Effector memory CD4-positive, alpha-beta T cell (primary cell): ENCODE measurements around the gene POU2F1.
"Not testable (repeated sequence)": the region's sequence is repeated elsewhere in the genome, so short reads cannot be mapped to it uniquely, and the experiment has no call there.

Experiments
- DNase-seq, 3 donors: peaks; one replicate each; pipeline ENCODE4 v3.0.0-alpha.2; 2020
- H3K27ac ChIP-seq: 2 replicates; pipeline ENCODE4 v1.7.0; 2013; ENCODE audit warnings: mild to moderate bottlenecking, low read length, moderate library complexity; ENCODE audit not compliant: insufficient read depth, poor library complexity, severe bottlenecking
- H3K27me3 ChIP-seq: replicated peaks from 2 replicates; pipeline ENCODE4 v1.7.0; 2013; ENCODE audit warnings: mild to moderate bottlenecking, low read length; ENCODE audit not compliant: insufficient read depth, control insufficient read depth, poor library complexity, severe bottlenecking
- H3K36me3 ChIP-seq: 2 replicates; pipeline ENCODE4 v1.7.0; 2013; ENCODE audit warnings: mild to moderate bottlenecking, low read length, moderate library complexity; ENCODE audit not compliant: control insufficient read depth, insufficient read depth
- H3K4me1 ChIP-seq: 2 replicates; pipeline ENCODE4 v1.7.0; 2013; ENCODE audit warnings: low read length, mild to moderate bottlenecking; ENCODE audit not compliant: control insufficient read depth, insufficient read depth, poor library complexity, severe bottlenecking
- H3K4me3 ChIP-seq: 2 replicates; pipeline ENCODE4 v1.7.0; 2013; ENCODE audit warnings: low read length, low read depth, mild to moderate bottlenecking; ENCODE audit not compliant: insufficient read depth, poor library complexity, severe bottlenecking
- H3K9me3 ChIP-seq: 2 replicates; pipeline ENCODE4 v1.7.0; 2013; ENCODE audit warnings: mild to moderate bottlenecking, low read length, moderate library complexity; ENCODE audit not compliant: control insufficient read depth

The POU2F1 gene

GRCh38 chr1:167301355-167301754, 80.7 kb downstream of the POU2F1 start:
- Histone ChIP-seq H3K4me1 (no peaks in the 10 kb centered on the region), H3K27ac (no peak overlapping the region), H3K4me3 (no peak overlapping the region), H3K36me3 (no peaks in the 10 kb centered on the region), H3K9me3 (no peaks in the 10 kb centered on the region), H3K27me3 (no peaks in the 10 kb centered on the region)
- DNase-seq, result no peak

- no peaks in the 10 kb centered on the region for H3K27me3 ChIP-seq
- no peak overlapping the region for H3K27ac ChIP-seq
- H3K9me3 ChIP-seq, result no peaks in the 10 kb centered on the region
- H3K4me3 ChIP-seq, result no peak overlapping the region
- no peaks in the 10 kb centered on the region for H3K4me1 ChIP-seq
- no peak for DNase-seq
- H3K36me3 ChIP-seq, result no peaks in the 10 kb centered on the region
These were observed 83.5 kb downstream of the POU2F1 start for GRCh38 chr1:167304165-167304564.

GRCh38 chr1:167305059-167305705, 84.5 kb downstream of the POU2F1 start:
- no peaks in the 10 kb centered on the region for H3K4me1 ChIP-seq

GRCh38 chr1:167305706-167306277, 85.1 kb downstream of the POU2F1 start:
- DNase-seq, result no peak
- H3K27ac ChIP-seq, result no peak overlapping the region

More at GRCh38 chr1:167305059-167305705, 84.5 kb downstream of the POU2F1 start:
- no peak overlapping the region for H3K27ac ChIP-seq
- H3K9me3 ChIP-seq, result no peaks in the 10 kb centered on the region
- DNase-seq, result no peak
- no peaks in the 10 kb centered on the region for H3K36me3 ChIP-seq
- H3K27me3 ChIP-seq, result no peaks in the 10 kb centered on the region
- no peak overlapping the region for H3K4me3 ChIP-seq

GRCh38 chr1:167310732-167311131, 90.0 kb downstream of the POU2F1 start:
- no peak overlapping the region for H3K27ac ChIP-seq
- no peaks in the 10 kb centered on the region for H3K9me3 ChIP-seq
- H3K4me1 ChIP-seq, result no peaks in the 10 kb centered on the region
- H3K36me3 ChIP-seq, result no peaks in the 10 kb centered on the region
- no peaks in the 10 kb centered on the region for H3K27me3 ChIP-seq
- no peak for DNase-seq
- H3K4me3 ChIP-seq, result no peak overlapping the region

More at GRCh38 chr1:167305706-167306277, 85.1 kb downstream of the POU2F1 start:
- no peaks in the 10 kb centered on the region for H3K27me3 ChIP-seq
- H3K9me3 ChIP-seq, result no peaks in the 10 kb centered on the region
- H3K36me3 ChIP-seq, result no peaks in the 10 kb centered on the region
- H3K4me3 ChIP-seq, result no peak overlapping the region
- no peaks in the 10 kb centered on the region for H3K4me1 ChIP-seq

GRCh38 chr1:167312871-167313270, 92.2 kb downstream of the POU2F1 start:
- Histone ChIP-seq H3K36me3 (peaks cover 3% of the 10 kb centered on the region), H3K27ac (no peak overlapping the region), H3K9me3 (no peaks in the 10 kb centered on the region), H3K4me3 (no peak overlapping the region), H3K4me1 (no peaks in the 10 kb centered on the region), H3K27me3 (no peaks in the 10 kb centered on the region)
- no peak for DNase-seq

GRCh38 chr1:167314671-167315070, 94.0 kb downstream of the POU2F1 start:
- no peak overlapping the region for H3K4me3 ChIP-seq
- no peaks in the 10 kb centered on the region for H3K4me1 ChIP-seq
- DNase-seq, result no peak
- no peak overlapping the region for H3K27ac ChIP-seq
- no peaks in the 10 kb centered on the region for H3K27me3 ChIP-seq
- peaks cover 3% of the 10 kb centered on the region for H3K36me3 ChIP-seq
- no peaks in the 10 kb centered on the region for H3K9me3 ChIP-seq

GRCh38 chr1:167317463-167317862, 96.8 kb downstream of the POU2F1 start:
- peaks cover 3% of the 10 kb centered on the region for H3K36me3 ChIP-seq
- DNase-seq, result no peak
- no peak overlapping the region for H3K27ac ChIP-seq
- no peaks in the 10 kb centered on the region for H3K4me1 ChIP-seq
- no peaks in the 10 kb centered on the region for H3K27me3 ChIP-seq
- H3K4me3 ChIP-seq, result no peak overlapping the region
- H3K9me3 ChIP-seq, result peaks cover 5% of the 10 kb centered on the region

GRCh38 chr1:167319206-167319605, 98.5 kb downstream of the POU2F1 start:
- DNase-seq, H3K36me3 ChIP-seq, H3K27me3 ChIP-seq, H3K4me1 ChIP-seq, H3K4me3 ChIP-seq, H3K27ac ChIP-seq: not testable (repeated sequence)
- peaks cover 11% of the 10 kb centered on the region for H3K9me3 ChIP-seq

- no peaks in the 10 kb centered on the region for H3K4me1 ChIP-seq
- no peaks in the 10 kb centered on the region for H3K27me3 ChIP-seq
- H3K4me3 ChIP-seq, result no peak overlapping the region
- no peak overlapping the region for H3K27ac ChIP-seq
- peaks cover 11% of the 10 kb centered on the region for H3K9me3 ChIP-seq
- peaks cover 11% of the 10 kb centered on the region for H3K36me3 ChIP-seq
- DNase-seq, result no peak
These were observed 101.8 kb downstream of the POU2F1 start for GRCh38 chr1:167322483-167322882.
